Upper lobe of left lung (tissue), 6 donors: ENCODE results near the gene XRCC4. TPM values are rescaled to one million over a fixed set of nuclear protein-coding genes. Genes with fewer than 3 reads are reported as not detected.

Experiments
- ATAC-seq, 2 donors: fragments of 200-7000 bp; cut with Tn5 transposase; one replicate each; pipeline ENCODE4 v1.9.1; 2022; ENCODE audit warnings: mild to moderate bottlenecking in 2 of 2, moderate library complexity in 2 of 2; ENCODE audit not compliant: low FRiP score in 2 of 2
- DNase-seq, 2 donors: peaks; one replicate each; pipeline ENCODE4 v3.0.0-alpha.2; 2019 to 2020
- H3K27ac ChIP-seq, 4 donors: fragments of 200-600 bp; sonication (generic); one replicate each; pipeline ENCODE4 v1.5.1; 2016 to 2019
- H3K27me3 ChIP-seq, 4 donors: fragments of 200-600 bp; sonication (generic); one replicate each; pipeline ENCODE4 v1.5.1; 2017 to 2019
- H3K36me3 ChIP-seq, 4 donors: fragments of 200-600 bp; sonication (generic); one replicate each; pipeline ENCODE4 v1.5.1; 2016 to 2019
- H3K4me1 ChIP-seq, 4 donors: fragments of 200-600 bp; sonication (generic); one replicate each; pipeline ENCODE4 v1.5.1; 2018 to 2019
- H3K4me3 ChIP-seq, 4 donors: fragments of 200-600 bp; sonication (generic); one replicate each; pipeline ENCODE4 v1.5.1; 2017 to 2019; ENCODE audit warnings: mild to moderate bottlenecking in 2 of 4, moderate library complexity in 1 of 4
- H3K9me3 ChIP-seq, 4 donors: fragments of 200-600 bp; sonication (generic); one replicate each; pipeline ENCODE4 v1.5.1; 2018 to 2019
- EP300 ChIP-seq, 4 donors: sonication (generic); formaldehyde crosslinking; IDR thresholded peaks; one replicate each; pipeline ENCODE4 v1.5.1; 2017; ENCODE audit warnings: antibody characterized with exemption in 4 of 4, control low read depth in 2 of 4
- POLR2A ChIP-seq, 4 donors: fragments of 450-650 bp; IDR thresholded peaks; one replicate each; pipeline ENCODE4 v1.5.1; 2016 to 2017; ENCODE audit warnings: antibody characterized with exemption in 4 of 4, mild to moderate bottlenecking in 2 of 4
- POLR2AphosphoS5 ChIP-seq, 2 donors: sonication (generic); formaldehyde crosslinking; IDR thresholded peaks; one replicate each; pipeline ENCODE4 v1.5.1; 2017; ENCODE audit warnings: antibody characterized with exemption in 2 of 2
- WGBS, 2 donors: methylation state at CpG; one replicate each; pipeline ENCODE4 v1.1.5; 2017 to 2018; 5-methylcytosine and 5-hydroxymethylcytosine counted together
- total RNA-seq, 6 donors: library from RNA; depleted of rRNA in 4 of 6; stranded (reverse); fragments of >200 nt in 4 of 6; gene quantifications; one replicate each; pipeline versions ENCODE4 v1.1.0 to v1.2.1, GENCODE V29; 2016 to 2021
- TF ChIP-seq, protein P1 (sequence below), 6 experiments: fragments of 450-650 bp in 4 of 6; fragments of 200-600 bp in 2 of 6; sonication (generic) in 2 of 6; IDR thresholded peaks; one replicate each; pipeline ENCODE4 v1.5.1; 2016 to 2019; ENCODE audit warnings: antibody characterized with exemption in 6 of 6
- donor health status: DM: no; HTN: no; CAD: no; lungs with moderate emphysema.
- donor health status: DM: no; HTN: yes; CAD: no; lungs with severe emphysema.

Gene XRCC4
- total RNA-seq, 6 donors from 2014 or later, result 4.4 to 11.8 (median 7.7) TPM

DNA sequence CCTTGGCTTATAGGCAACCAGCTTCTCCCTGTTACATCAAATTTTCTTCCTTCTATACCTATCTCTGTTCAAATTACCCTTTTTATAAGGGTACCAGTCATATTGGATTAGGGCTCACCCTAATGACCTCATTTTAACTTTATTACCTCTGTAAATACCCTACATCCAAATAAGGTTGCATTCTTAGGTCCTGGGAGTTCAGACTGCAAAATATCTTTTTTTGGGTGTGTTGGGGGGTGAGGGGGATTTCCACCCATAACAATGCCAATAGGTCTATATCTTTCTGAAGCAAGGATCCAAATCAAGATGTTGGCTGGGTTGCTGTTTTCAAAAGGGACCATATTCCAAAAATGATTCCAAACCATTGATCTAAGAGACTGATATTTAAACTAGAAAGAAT is 141.7 kb downstream of the XRCC4 start:
- H3K27ac ChIP-seq, result no peak overlapping the region
- no peaks in the 10 kb centered on the region for H3K36me3 ChIP-seq
- TF ChIP-seq, protein P1, sequence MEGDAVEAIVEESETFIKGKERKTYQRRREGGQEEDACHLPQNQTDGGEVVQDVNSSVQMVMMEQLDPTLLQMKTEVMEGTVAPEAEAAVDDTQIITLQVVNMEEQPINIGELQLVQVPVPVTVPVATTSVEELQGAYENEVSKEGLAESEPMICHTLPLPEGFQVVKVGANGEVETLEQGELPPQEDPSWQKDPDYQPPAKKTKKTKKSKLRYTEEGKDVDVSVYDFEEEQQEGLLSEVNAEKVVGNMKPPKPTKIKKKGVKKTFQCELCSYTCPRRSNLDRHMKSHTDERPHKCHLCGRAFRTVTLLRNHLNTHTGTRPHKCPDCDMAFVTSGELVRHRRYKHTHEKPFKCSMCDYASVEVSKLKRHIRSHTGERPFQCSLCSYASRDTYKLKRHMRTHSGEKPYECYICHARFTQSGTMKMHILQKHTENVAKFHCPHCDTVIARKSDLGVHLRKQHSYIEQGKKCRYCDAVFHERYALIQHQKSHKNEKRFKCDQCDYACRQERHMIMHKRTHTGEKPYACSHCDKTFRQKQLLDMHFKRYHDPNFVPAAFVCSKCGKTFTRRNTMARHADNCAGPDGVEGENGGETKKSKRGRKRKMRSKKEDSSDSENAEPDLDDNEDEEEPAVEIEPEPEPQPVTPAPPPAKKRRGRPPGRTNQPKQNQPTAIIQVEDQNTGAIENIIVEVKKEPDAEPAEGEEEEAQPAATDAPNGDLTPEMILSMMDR (IDR thresholded peaks at IDR 0.05), result no peak
- TF ChIP-seq POLR2A (IDR thresholded peaks at IDR 0.05) (no peak), EP300 (IDR thresholded peaks at IDR 0.05) (no peak), POLR2AphosphoS5 (IDR thresholded peaks at IDR 0.05) (no peak)
- H3K9me3 ChIP-seq, result no peaks in the 10 kb centered on the region
- no peak for ATAC-seq
- H3K4me3 ChIP-seq, result no peak overlapping the region
- no peaks in the 10 kb centered on the region for H3K27me3 ChIP-seq
- no peak for DNase-seq
- H3K4me1 ChIP-seq, result no peaks in the 10 kb centered on the region

DNA sequence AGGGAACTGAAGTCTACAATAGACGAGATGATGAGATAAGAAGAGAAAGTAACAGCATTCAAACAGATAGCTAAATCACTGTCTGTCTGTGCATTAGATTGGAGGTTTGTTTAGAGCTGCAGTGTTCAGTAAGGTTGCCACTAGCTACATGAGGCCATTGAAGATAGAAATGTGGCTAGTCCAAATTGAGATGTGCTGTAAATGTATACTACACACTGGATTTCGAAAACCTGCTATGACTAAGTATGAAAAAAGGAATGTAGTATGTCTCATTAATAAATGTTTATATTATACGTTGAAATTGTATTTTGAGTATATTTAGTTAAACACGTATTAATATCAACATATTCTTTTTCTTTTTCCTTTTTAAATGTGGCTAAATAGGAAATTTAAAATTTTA is 142.1 kb downstream of the XRCC4 start:
- no peak overlapping the region for H3K4me3 ChIP-seq
- ATAC-seq (no peak), DNase-seq (no peak)
- no peak overlapping the region for H3K27ac ChIP-seq
- no peaks in the 10 kb centered on the region for H3K4me1 ChIP-seq
- no peaks in the 10 kb centered on the region for H3K9me3 ChIP-seq
- 68 to 69% methylated on average over 4 of the region's 4 CpGs for WGBS, 2 donors
- no peaks in the 10 kb centered on the region for H3K27me3 ChIP-seq
- no peaks in the 10 kb centered on the region for H3K36me3 ChIP-seq
- TF ChIP-seq POLR2AphosphoS5 (IDR thresholded peaks at IDR 0.05), result no peak
- no peak for TF ChIP-seq POLR2A (IDR thresholded peaks at IDR 0.05)
- TF ChIP-seq, protein P1 (IDR thresholded peaks at IDR 0.05), result no peak
- no peak for TF ChIP-seq EP300 (IDR thresholded peaks at IDR 0.05)

DNA sequence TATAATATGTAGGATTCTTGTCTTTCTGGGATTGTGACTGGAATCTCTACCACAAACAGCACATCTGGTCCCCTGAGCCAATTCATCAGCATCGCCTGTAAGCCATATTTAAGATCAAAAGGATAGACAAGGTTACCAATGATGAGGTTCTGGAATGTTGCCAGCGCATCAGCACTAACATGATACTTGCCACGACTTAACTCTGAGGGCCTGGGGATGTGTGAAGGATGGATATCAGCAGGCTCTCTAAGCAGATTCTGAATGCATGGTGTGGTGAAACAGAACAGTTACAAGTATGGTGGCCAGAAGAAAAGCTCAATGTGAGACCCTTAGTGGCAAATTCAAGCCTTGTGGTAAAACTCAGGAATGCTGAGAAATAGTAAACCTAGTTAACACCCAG is 143.0 kb downstream of the XRCC4 start:
- H3K27me3 ChIP-seq, result no peaks in the 10 kb centered on the region
- TF ChIP-seq, protein P1 (IDR thresholded peaks at IDR 0.05), result no peak
- no peak for TF ChIP-seq POLR2AphosphoS5 (IDR thresholded peaks at IDR 0.05)
- no peak for TF ChIP-seq EP300 (IDR thresholded peaks at IDR 0.05)
- TF ChIP-seq POLR2A (IDR thresholded peaks at IDR 0.05), result no peak
- H3K4me1 ChIP-seq, result no peaks in the 10 kb centered on the region
- H3K36me3 ChIP-seq, result no peaks in the 10 kb centered on the region
- ATAC-seq (no peak), DNase-seq (no peak)
- no peak overlapping the region for H3K27ac ChIP-seq
- 50 to 85% methylated on average over 3 of the region's 3 CpGs for WGBS, 2 donors
- H3K4me3 ChIP-seq, result no peak overlapping the region
- no peaks in the 10 kb centered on the region for H3K9me3 ChIP-seq

DNA sequence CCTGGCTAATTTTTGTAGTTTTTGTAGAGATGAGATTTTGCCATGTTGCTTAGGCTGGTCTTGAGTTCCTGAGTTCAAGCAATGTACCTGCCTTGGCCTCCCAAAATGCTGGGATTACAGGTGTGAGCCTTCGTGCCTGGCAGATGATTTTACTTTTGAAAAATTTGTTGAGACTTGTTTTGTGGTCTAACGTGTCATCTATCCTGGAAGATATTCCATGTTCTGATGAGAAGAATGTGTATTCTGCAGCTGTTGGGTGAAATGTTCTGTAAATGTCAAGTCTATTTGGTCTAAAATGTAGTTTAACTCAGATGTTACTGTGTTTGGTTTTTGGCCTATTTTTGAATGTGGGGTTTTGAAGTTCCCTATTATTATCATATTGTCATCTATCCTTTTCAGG is 145.6 kb downstream of the XRCC4 start:
- TF ChIP-seq POLR2A (IDR thresholded peaks at IDR 0.05) (no peak), EP300 (IDR thresholded peaks at IDR 0.05) (no peak), POLR2AphosphoS5 (IDR thresholded peaks at IDR 0.05) (no peak)
- TF ChIP-seq, protein P1 (IDR thresholded peaks at IDR 0.05), result no peak
- Histone ChIP-seq H3K36me3 (no peaks in the 10 kb centered on the region), H3K27ac (no peak overlapping the region), H3K4me1 (no peaks in the 10 kb centered on the region), H3K9me3 (no peaks in the 10 kb centered on the region), H3K4me3 (no peak overlapping the region), H3K27me3 (no peaks in the 10 kb centered on the region)
- WGBS, 2 donors, result 81 to 89% methylated on average over 2 of the region's 2 CpGs
- ATAC-seq (no peak), DNase-seq (no peak)

DNA sequence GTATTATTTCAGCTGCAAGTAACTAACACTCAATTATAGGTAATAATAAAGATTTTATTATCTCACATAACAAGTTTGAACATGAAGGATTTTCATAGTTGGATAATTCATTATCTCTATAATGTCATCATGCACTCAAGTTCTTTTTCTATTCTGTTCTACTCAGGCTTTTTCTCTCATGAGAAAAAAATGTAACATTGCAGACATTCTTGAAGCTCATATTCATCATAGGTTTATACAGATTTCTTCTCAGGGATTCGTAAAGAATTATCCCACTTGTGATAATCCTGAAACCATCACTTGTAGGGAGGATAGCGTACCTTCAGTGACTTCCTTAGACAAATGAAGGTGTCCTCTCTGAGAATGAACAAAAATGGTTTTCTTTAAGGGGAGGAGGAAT is 150.3 kb downstream of the XRCC4 start:
- DNase-seq (no peak), ATAC-seq (no peak)
- Histone ChIP-seq H3K4me3 (no peak overlapping the region), H3K27me3 (no peaks in the 10 kb centered on the region), H3K9me3 (no peaks in the 10 kb centered on the region), H3K36me3 (no peaks in the 10 kb centered on the region), H3K27ac (no peak overlapping the region), H3K4me1 (no peaks in the 10 kb centered on the region)
- 90 to 96% methylated on average over 2 of the region's 2 CpGs for WGBS, 2 donors
- TF ChIP-seq POLR2A (IDR thresholded peaks at IDR 0.05) (no peak), EP300 (IDR thresholded peaks at IDR 0.05) (no peak), POLR2AphosphoS5 (IDR thresholded peaks at IDR 0.05) (no peak)
- TF ChIP-seq, protein P1 (IDR thresholded peaks at IDR 0.05), result no peak
